KMS-11 (cell line): ENCODE data around the gene KCNMB2.

Source experiments
- H2AFZ ChIP-seq: fragments of 200-600 bp; sonication (generic); 2 replicates; pipeline ENCODE4 v1.6.1; 2016; ENCODE audit warnings: antibody characterized with exemption, mixed run types, low read depth
- H3K27ac ChIP-seq: fragments of 200-600 bp; sonication (generic); 2 replicates; pipeline ENCODE4 v1.6.1; 2016; ENCODE audit warnings: mild to moderate bottlenecking, mixed run types
- H3K27me3 ChIP-seq: fragments of 200-600 bp; sonication (generic); 2 replicates; pipeline ENCODE4 v1.6.1; 2017; ENCODE audit warnings: mild to moderate bottlenecking, low read depth, mixed run types, moderate library complexity; ENCODE audit not compliant: insufficient read depth
- H3K36me3 ChIP-seq: fragments of 200-600 bp; sonication (generic); 2 replicates; pipeline ENCODE4 v1.6.1; 2017; ENCODE audit warnings: mild to moderate bottlenecking, mixed run types; ENCODE audit not compliant: insufficient read depth
- H3K4me1 ChIP-seq: fragments of 200-600 bp; sonication (generic); 2 replicates; pipeline ENCODE4 v1.6.1; 2016; ENCODE audit warnings: mild to moderate bottlenecking, low read depth, mixed run types; ENCODE audit not compliant: poor library complexity, severe bottlenecking
- H3K4me2 ChIP-seq: fragments of 200-600 bp; sonication (generic); 2 replicates; pipeline ENCODE4 v1.7.0; 2016; ENCODE audit warnings: mild to moderate bottlenecking, mixed run types
- H3K4me3 ChIP-seq: fragments of 200-600 bp; sonication (generic); IDR thresholded peaks from 2 replicates; pipeline ENCODE4 v1.6.1; 2017; ENCODE audit warnings: low read depth, low read length, mixed read lengths; ENCODE audit not compliant: insufficient read depth
- H3K79me2 ChIP-seq: fragments of 200-600 bp; sonication (generic); 2 replicates; pipeline ENCODE4 v1.6.1; 2016; ENCODE audit warnings: low read depth, mixed run types; ENCODE audit not compliant: insufficient read depth
- H3K9ac ChIP-seq: fragments of 200-600 bp; sonication (generic); 2 replicates; pipeline ENCODE4 v1.6.1; 2016; ENCODE audit warnings: mild to moderate bottlenecking, mixed run types
- H4K20me1 ChIP-seq: fragments of 200-600 bp; sonication (generic); 2 replicates; pipeline ENCODE4 v1.6.1; 2016; ENCODE audit warnings: mild to moderate bottlenecking, mixed run types; ENCODE audit not compliant: insufficient read depth
- CTCF ChIP-seq: fragments of 200-600 bp; sonication (generic); conservative IDR thresholded peaks from 2 replicates; pipeline ENCODE4 v1.6.1; 2017; ENCODE audit warnings: low read depth, mild to moderate bottlenecking, antibody characterized with exemption, low read length, moderate library complexity, mixed read lengths

Gene KCNMB2

GRCh38 chr3:178685591-178685906, 149.3 kb downstream of the KCNMB2 start:
- Histone ChIP-seq H3K4me2 (no peak overlapping the region), H3K79me2 (no peaks in the 10 kb centered on the region), H2AFZ (no peak overlapping the region), H3K4me1 (no peaks in the 10 kb centered on the region), H3K4me3 (no peak overlapping the region), H3K27me3 (no peaks in the 10 kb centered on the region), H3K9ac (no peak overlapping the region), H3K36me3 (no peaks in the 10 kb centered on the region), H3K27ac (no peak overlapping the region), H4K20me1 (no peaks in the 10 kb centered on the region)
- no peak for TF ChIP-seq CTCF

- H3K27me3 ChIP-seq = no peaks in the 10 kb centered on the region
- no peaks in the 10 kb centered on the region for H3K4me1 ChIP-seq
- H4K20me1 ChIP-seq = no peaks in the 10 kb centered on the region
- no peaks in the 10 kb centered on the region for H3K79me2 ChIP-seq
- no peaks in the 10 kb centered on the region for H3K36me3 ChIP-seq
- TF ChIP-seq CTCF = no peak
- no peak overlapping the region for H3K4me3 ChIP-seq
- H3K27ac ChIP-seq = no peak overlapping the region
- no peak overlapping the region for H3K4me2 ChIP-seq
- H3K9ac ChIP-seq = no peak overlapping the region
- H2AFZ ChIP-seq = no peak overlapping the region
Observed at GRCh38 chr3:178686826-178687225, 150.6 kb downstream of the KCNMB2 start.

- H3K4me3 ChIP-seq = no peak overlapping the region
- no peaks in the 10 kb centered on the region for H3K36me3 ChIP-seq
- no peak overlapping the region for H3K27ac ChIP-seq
- H3K27me3 ChIP-seq = no peaks in the 10 kb centered on the region
- no peaks in the 10 kb centered on the region for H4K20me1 ChIP-seq
- no peak for TF ChIP-seq CTCF
- H3K79me2 ChIP-seq = no peaks in the 10 kb centered on the region
- H3K4me2 ChIP-seq = no peak overlapping the region
- no peak overlapping the region for H2AFZ ChIP-seq
- no peaks in the 10 kb centered on the region for H3K4me1 ChIP-seq
- H3K9ac ChIP-seq = no peak overlapping the region
Observed at GRCh38 chr3:178690571-178690970, 154.3 kb downstream of the KCNMB2 start.

- no peak overlapping the region for H3K9ac ChIP-seq
- TF ChIP-seq CTCF = no peak
- no peaks in the 10 kb centered on the region for H4K20me1 ChIP-seq
- H3K27ac ChIP-seq = no peak overlapping the region
- no peaks in the 10 kb centered on the region; the same call in 1 of the 2 replicates for H3K36me3 ChIP-seq
- H3K27me3 ChIP-seq = no peaks in the 10 kb centered on the region
- no peak overlapping the region for H3K4me2 ChIP-seq
- H3K4me3 ChIP-seq = no peak overlapping the region
- H3K79me2 ChIP-seq = no peaks in the 10 kb centered on the region
- H2AFZ ChIP-seq = no peak overlapping the region
- H3K4me1 ChIP-seq = no peaks in the 10 kb centered on the region
Observed at GRCh38 chr3:178699364-178699763, 163.1 kb downstream of the KCNMB2 start.

- no peaks in the 10 kb centered on the region; the same call in 1 of the 2 replicates for H3K36me3 ChIP-seq
- no peak overlapping the region for H3K9ac ChIP-seq
- no peak for TF ChIP-seq CTCF
- H3K4me1 ChIP-seq = no peaks in the 10 kb centered on the region
- H3K27ac ChIP-seq = no peak overlapping the region
- no peak overlapping the region for H2AFZ ChIP-seq
- H4K20me1 ChIP-seq = no peaks in the 10 kb centered on the region
- no peaks in the 10 kb centered on the region for H3K79me2 ChIP-seq
- no peak overlapping the region for H3K4me2 ChIP-seq
- no peak overlapping the region for H3K4me3 ChIP-seq
- H3K27me3 ChIP-seq = no peaks in the 10 kb centered on the region
Observed at GRCh38 chr3:178699810-178700209, 163.6 kb downstream of the KCNMB2 start.
